HUES64 (cell line): ENCODE results near the gene SDSL.

Source experiments
- H3K27ac ChIP-seq: 2 replicates; pipeline ENCODE4 v1.7.0; 2013; ENCODE audit warnings: low read depth, low read length, inconsistent platforms
- H3K27me3 ChIP-seq: 2 replicates; pipeline ENCODE4 v1.6.1; 2013; ENCODE audit warnings: mild to moderate bottlenecking, low read length; ENCODE audit not compliant: insufficient read depth
- H3K36me3 ChIP-seq: 2 replicates; pipeline ENCODE4 v1.6.1; 2013; ENCODE audit warnings: mild to moderate bottlenecking, low read length; ENCODE audit not compliant: insufficient read depth
- H3K4me1 ChIP-seq: 2 replicates; pipeline ENCODE4 v1.6.1; 2013; ENCODE audit warnings: mild to moderate bottlenecking, low read length, moderate library complexity; ENCODE audit not compliant: insufficient read depth
- H3K4me3 ChIP-seq: 2 replicates; pipeline ENCODE4 v1.5.1; 2013; ENCODE audit warnings: mild to moderate bottlenecking, low read length, moderate library complexity
- H3K9ac ChIP-seq: 2 replicates; pipeline ENCODE4 v1.6.1; 2013; ENCODE audit warnings: mild to moderate bottlenecking, low read depth, low read length
- H3K9me3 ChIP-seq: 2 replicates; pipeline ENCODE4 v1.6.1; 2013; ENCODE audit warnings: low read depth, low read length; ENCODE audit not compliant: insufficient read depth
- WGBS: fragments of 150-250, 120-280 bp; methylation state at CpG from one replicate; pipeline ENCODE4 v1.1.7; 2013; ENCODE audit warnings: missing lambda C conversion rate; 5-methylcytosine and 5-hydroxymethylcytosine counted together

SDSL gene

DNA sequence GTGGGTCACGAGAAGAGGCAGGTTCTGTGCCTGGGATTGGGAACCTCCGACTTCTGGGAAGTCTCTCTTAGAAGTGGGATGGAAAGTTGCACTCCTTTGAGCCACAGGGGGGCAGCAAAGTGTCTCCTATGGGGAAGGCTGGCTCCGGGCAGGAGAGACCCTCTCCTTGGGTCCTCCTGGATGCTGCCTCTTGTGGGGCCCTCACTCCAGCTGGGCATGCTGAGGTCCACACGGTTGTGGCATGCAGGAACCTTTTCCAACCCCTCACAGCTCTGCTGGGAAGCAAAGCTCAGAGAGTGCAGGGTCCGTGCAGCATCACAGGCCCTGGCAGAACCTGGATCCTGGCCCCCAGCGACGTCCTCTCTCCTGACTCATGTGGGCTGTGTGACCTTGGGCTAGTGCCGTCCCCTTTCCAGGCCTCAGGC lies 17.4 kb downstream of the SDSL start:
- Histone ChIP-seq H3K36me3 (no peaks in the 10 kb centered on the region), H3K4me3 (no peak overlapping the region), H3K9me3 (no peaks in the 10 kb centered on the region), H3K4me1 (no peaks in the 10 kb centered on the region), H3K9ac (no peak overlapping the region), H3K27ac (no peak overlapping the region), H3K27me3 (no peaks in the 10 kb centered on the region)
- WGBS: 46% methylated on average over 8 of the region's 8 CpGs

DNA sequence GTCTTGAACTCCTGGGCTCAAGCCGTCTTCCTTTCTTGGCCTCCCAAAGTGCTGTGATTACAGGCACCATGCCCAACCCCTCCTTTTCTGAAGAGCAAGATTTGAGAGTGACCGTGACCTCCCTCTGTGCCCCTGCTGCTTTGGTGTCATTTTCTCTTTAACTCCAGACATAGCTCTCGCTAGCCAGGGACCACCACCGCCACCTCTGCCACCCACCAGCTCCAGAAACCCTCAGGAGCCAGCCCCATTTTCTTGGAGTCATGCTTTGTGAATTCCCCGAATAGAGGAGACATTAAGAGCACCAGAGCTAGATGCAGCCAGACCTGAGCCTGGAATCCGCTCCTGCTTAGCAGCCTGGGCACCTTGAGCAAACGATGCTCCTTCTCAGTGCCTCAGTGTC lies 18.2 kb downstream of the SDSL start:
- H3K4me1 ChIP-seq: no peaks in the 10 kb centered on the region
- H3K36me3 ChIP-seq: no peaks in the 10 kb centered on the region
- no peak overlapping the region for H3K27ac ChIP-seq
- H3K9ac ChIP-seq: no peak overlapping the region
- H3K4me3 ChIP-seq: no peak overlapping the region
- WGBS: 92% methylated on average over 7 of the region's 7 CpGs
- no peaks in the 10 kb centered on the region for H3K27me3 ChIP-seq
- H3K9me3 ChIP-seq: no peaks in the 10 kb centered on the region

GRCh38 chr12:113440947-113441782 lies 19.0 kb downstream of the SDSL start:
- H3K9ac ChIP-seq: no peak overlapping the region
- no peaks in the 10 kb centered on the region for H3K4me1 ChIP-seq
- H3K9me3 ChIP-seq: no peaks in the 10 kb centered on the region
- no peak overlapping the region for H3K27ac ChIP-seq
- 86% methylated on average over 14 of the region's 14 CpGs for WGBS
- H3K27me3 ChIP-seq: no peaks in the 10 kb centered on the region
- no peaks in the 10 kb centered on the region for H3K36me3 ChIP-seq
- no peak overlapping the region for H3K4me3 ChIP-seq

GRCh38 chr12:113443030-113443539 lies 20.9 kb downstream of the SDSL start:
- WGBS: 96% methylated on average over 6 of the region's 6 CpGs
- Histone ChIP-seq H3K9me3 (no peaks in the 10 kb centered on the region), H3K27me3 (no peaks in the 10 kb centered on the region)

GRCh38 chr12:113445544-113446171 lies 23.5 kb downstream of the SDSL start:
- Histone ChIP-seq H3K9ac (no peak overlapping the region), H3K27me3 (no peaks in the 10 kb centered on the region), H3K4me3 (no peak overlapping the region), H3K4me1 (no peaks in the 10 kb centered on the region), H3K36me3 (no peaks in the 10 kb centered on the region), H3K9me3 (no peaks in the 10 kb centered on the region), H3K27ac (no peak overlapping the region)
- WGBS: 97% methylated on average over 5 of the region's 6 CpGs

More at GRCh38 chr12:113443030-113443539, 20.9 kb downstream of the SDSL start:
- Histone ChIP-seq H3K4me3 (no peak overlapping the region), H3K9ac (no peak overlapping the region), H3K36me3 (no peaks in the 10 kb centered on the region), H3K4me1 (no peaks in the 10 kb centered on the region), H3K27ac (no peak overlapping the region)

GRCh38 chr12:113448873-113449272 lies 26.7 kb downstream of the SDSL start:
- H3K4me1 ChIP-seq: no peaks in the 10 kb centered on the region
- 88% methylated on average over 7 of the region's 7 CpGs for WGBS
- no peaks in the 10 kb centered on the region for H3K9me3 ChIP-seq
- no peaks in the 10 kb centered on the region for H3K27me3 ChIP-seq
- no peak overlapping the region for H3K4me3 ChIP-seq
- H3K9ac ChIP-seq: no peak overlapping the region
- no peaks in the 10 kb centered on the region for H3K36me3 ChIP-seq
- H3K27ac ChIP-seq: no peak overlapping the region

DNA sequence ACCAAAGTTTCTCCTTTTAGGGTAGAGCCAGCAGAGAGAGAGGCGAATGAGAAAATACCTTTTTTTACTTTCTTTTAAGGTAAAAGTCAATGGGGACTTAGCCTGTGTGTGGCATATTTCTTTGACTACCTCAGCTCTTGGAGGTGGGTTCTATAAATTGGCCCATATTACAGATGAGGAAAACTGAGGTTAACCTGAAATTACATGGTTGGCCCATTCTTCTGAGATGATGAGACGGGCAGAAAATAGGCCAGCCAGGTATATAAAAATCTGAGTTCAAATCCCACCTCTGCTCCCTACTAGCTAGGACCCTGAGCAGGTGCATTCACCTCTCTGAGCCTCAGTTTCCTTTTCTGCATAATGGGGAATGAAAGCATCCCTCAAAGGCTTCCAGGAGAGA lies 27.1 kb downstream of the SDSL start:
- Histone ChIP-seq H3K27ac (no peak overlapping the region), H3K9me3 (no peaks in the 10 kb centered on the region), H3K9ac (no peak overlapping the region), H3K27me3 (no peaks in the 10 kb centered on the region), H3K36me3 (no peaks in the 10 kb centered on the region), H3K4me3 (no peak overlapping the region), H3K4me1 (no peaks in the 10 kb centered on the region)
- 90% methylated on average over 1 of the region's 2 CpGs for WGBS

GRCh38 chr12:113449839-113450238 lies 27.7 kb downstream of the SDSL start:
- no peak overlapping the region for H3K27ac ChIP-seq
- H3K9me3 ChIP-seq: no peaks in the 10 kb centered on the region
- no peaks in the 10 kb centered on the region for H3K36me3 ChIP-seq
- no peaks in the 10 kb centered on the region for H3K4me1 ChIP-seq
- H3K9ac ChIP-seq: no peak overlapping the region
- WGBS: 89% methylated on average over 1 of the region's 1 CpG
- H3K4me3 ChIP-seq: no peak overlapping the region
- H3K27me3 ChIP-seq: no peaks in the 10 kb centered on the region

DNA sequence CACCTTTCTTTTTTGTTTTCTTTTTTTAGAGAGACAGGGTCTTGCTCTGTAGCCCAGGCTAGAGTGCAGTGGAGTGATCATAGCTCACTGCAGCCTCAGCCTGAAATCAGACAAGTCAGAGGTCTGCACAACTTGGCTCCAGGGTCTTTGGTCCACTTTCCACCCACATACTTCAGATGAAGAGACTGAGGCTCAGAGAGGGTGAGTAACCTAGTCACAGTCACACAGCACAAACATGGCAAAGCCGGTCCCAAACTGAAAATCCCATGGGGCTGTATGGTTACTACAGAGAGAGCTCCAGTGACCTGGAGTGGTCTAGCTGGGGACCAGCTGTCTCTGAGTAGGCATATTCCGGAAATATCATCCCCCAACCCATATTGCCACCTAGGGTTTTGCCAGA lies 30.3 kb downstream of the SDSL start:
- Histone ChIP-seq H3K9ac (no peak overlapping the region), H3K9me3 (no peaks in the 10 kb centered on the region), H3K4me3 (no peak overlapping the region), H3K27me3 (no peaks in the 10 kb centered on the region), H3K4me1 (peaks cover 12% of the 10 kb centered on the region; the same call in 1 of the 2 replicates), H3K27ac (no peak overlapping the region), H3K36me3 (no peaks in the 10 kb centered on the region)
- WGBS: 96% methylated on average over 2 of the region's 2 CpGs

DNA sequence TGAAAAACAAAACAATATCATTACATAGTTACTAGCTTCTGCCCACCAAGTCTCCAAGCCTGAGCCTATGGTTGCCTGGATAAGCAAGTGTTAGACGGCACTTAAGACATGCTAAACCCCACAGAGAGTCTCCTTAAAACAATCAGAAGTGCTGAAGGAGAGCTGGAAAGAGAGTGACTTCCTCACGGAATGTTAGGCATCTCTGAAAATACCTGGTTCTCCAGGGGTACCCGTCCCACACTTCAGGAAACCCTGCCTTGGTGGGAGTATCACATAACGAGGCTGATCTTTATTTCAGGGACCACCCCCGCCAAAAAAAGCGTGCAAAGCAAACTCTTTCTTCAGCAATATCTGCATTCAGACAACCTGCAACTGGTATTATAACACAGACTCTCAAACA lies 31.1 kb downstream of the SDSL start:
- H3K27ac ChIP-seq: no peak overlapping the region; the same call in 1 of the 2 replicates
- H3K9ac ChIP-seq: no peak overlapping the region
- H3K4me3 ChIP-seq: no peak overlapping the region
- H3K36me3 ChIP-seq: no peaks in the 10 kb centered on the region
- H3K4me1 ChIP-seq: peaks cover 12% of the 10 kb centered on the region; the same call in 1 of the 2 replicates
- H3K27me3 ChIP-seq: no peaks in the 10 kb centered on the region
- no peaks in the 10 kb centered on the region for H3K9me3 ChIP-seq
- 54% methylated on average over 6 of the region's 6 CpGs for WGBS

DNA sequence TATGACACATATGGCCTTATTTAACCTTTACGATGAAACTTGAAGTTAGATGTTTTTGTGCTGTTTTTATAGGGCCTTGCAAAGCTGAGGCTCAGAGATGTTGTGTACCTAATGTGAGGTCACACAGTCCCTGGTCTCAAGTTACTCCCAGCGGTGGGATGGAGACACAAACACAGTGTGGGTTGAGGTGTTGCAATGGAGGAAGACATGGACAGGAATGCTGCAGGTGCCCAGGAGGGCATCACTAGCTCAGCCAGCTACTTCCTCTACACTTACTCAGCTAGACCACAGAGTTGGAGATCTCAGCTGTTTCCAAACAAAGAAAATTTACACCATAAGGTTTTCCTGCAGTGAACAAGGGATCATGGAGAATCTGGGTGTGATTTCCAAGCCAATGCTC lies 34.0 kb downstream of the SDSL start:
- no peak overlapping the region for H3K27ac ChIP-seq

More for the DNA sequence above, 34.0 kb downstream of the SDSL start:
- Histone ChIP-seq H3K4me3 (no peak overlapping the region), H3K9ac (no peak overlapping the region), H3K9me3 (no peaks in the 10 kb centered on the region), H3K27me3 (no peaks in the 10 kb centered on the region; the same call in 1 of the 2 replicates), H3K4me1 (peaks cover 12% of the 10 kb centered on the region; the same call in 1 of the 2 replicates), H3K36me3 (no peaks in the 10 kb centered on the region)
- WGBS: 85% methylated on average over 2 of the region's 2 CpGs
